ENCODE data around the gene XRCC1. TPM values are rescaled to one million over a fixed set of nuclear protein-coding genes. Genes with fewer than 3 reads are reported as not detected.

XRCC1 gene
- polyA plus RNA-seq, 1 of the 3 experiments (the other 2 are of a cell fraction), result 30.3 TPM

DNA sequence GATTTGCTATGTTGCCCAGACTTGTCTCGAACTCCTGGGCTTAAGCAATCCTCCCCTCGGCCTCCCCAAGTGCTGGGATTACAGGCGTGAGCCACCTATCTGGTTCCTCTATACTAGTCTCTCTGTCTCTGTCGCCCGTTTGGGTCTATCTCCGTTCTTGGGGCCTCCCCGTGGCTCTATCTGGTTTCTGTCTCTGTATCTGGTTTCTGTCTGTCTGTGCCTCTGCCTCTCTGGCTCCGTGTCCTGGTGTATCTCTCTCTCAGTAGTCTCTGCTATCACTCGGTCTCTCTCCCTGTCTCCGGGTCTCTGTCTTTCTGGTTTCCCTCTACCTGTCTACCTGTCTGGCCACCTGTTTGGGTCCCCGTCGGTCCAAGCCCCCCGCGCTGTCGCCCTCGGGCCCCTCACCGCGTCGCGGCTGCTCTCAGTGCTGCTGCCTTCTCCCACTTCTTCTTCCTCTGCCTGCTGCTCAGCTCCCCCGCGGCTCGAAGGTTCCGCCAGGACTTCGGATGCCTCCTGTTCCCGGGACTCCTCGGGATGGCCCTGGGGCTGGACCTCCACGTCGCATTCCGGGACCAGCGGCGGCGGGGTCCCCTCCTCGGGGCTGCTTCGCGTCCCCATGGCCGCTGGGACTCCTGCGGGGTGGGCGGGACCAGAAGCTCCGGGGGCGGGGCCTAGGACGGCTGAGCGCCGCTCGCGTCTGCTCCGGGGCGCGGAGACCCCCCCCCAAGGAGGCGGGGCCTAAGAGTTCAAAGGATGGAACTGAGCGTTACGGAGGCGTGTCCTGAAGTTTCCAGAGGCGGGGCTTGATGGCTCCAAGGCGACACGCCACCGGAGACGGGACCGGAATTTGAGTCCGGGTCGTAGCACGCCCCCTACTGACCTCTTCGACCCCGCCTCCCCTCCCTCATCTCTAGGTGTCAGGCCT, 71.6 kb downstream of the XRCC1 start (continued):
- TF ChIP-seq GATA2 (CRISPR knock-in tag; IDR thresholded peaks at IDR 0.05), result no peak
- TF ChIP-seq SIN3A (IDR thresholded peaks at IDR 0.05; ENCODE audit: borderline replicate concordance, low read depth, low read length), result no peak
- no peak for TF ChIP-seq FOXM1 (IDR thresholded peaks at IDR 0.05; ENCODE audit: low read depth)
- TF ChIP-seq, protein P1, sequence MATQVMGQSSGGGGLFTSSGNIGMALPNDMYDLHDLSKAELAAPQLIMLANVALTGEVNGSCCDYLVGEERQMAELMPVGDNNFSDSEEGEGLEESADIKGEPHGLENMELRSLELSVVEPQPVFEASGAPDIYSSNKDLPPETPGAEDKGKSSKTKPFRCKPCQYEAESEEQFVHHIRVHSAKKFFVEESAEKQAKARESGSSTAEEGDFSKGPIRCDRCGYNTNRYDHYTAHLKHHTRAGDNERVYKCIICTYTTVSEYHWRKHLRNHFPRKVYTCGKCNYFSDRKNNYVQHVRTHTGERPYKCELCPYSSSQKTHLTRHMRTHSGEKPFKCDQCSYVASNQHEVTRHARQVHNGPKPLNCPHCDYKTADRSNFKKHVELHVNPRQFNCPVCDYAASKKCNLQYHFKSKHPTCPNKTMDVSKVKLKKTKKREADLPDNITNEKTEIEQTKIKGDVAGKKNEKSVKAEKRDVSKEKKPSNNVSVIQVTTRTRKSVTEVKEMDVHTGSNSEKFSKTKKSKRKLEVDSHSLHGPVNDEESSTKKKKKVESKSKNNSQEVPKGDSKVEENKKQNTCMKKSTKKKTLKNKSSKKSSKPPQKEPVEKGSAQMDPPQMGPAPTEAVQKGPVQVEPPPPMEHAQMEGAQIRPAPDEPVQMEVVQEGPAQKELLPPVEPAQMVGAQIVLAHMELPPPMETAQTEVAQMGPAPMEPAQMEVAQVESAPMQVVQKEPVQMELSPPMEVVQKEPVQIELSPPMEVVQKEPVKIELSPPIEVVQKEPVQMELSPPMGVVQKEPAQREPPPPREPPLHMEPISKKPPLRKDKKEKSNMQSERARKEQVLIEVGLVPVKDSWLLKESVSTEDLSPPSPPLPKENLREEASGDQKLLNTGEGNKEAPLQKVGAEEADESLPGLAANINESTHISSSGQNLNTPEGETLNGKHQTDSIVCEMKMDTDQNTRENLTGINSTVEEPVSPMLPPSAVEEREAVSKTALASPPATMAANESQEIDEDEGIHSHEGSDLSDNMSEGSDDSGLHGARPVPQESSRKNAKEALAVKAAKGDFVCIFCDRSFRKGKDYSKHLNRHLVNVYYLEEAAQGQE (IDR thresholded peaks at IDR 0.05; ENCODE audit: low read depth, low read length), result no peak
- TF ChIP-seq USF1 (IDR thresholded peaks at IDR 0.05; ENCODE audit: borderline replicate concordance, low read depth), result no peak
- TF ChIP-seq NFIC (IDR thresholded peaks at IDR 0.05; ENCODE audit: borderline replicate concordance), result no peak
- no peak for TF ChIP-seq PBX3 (IDR thresholded peaks at IDR 0.05)
- no peak; the same call in 1 of the 2 replicates for TF ChIP-seq SMC3 (IDR thresholded peaks at IDR 0.05; ENCODE audit: low read depth, low read length)
- TF ChIP-seq GABPA (IDR thresholded peaks at IDR 0.05; ENCODE audit: low read depth), result no peak; the same call in 1 of the 2 replicates
- TF ChIP-seq FOSL2 (IDR thresholded peaks at IDR 0.05; ENCODE audit: borderline replicate concordance, low read depth), result no peak
- no peak for TF ChIP-seq JUND (IDR thresholded peaks at IDR 0.05)
- TF ChIP-seq TEAD4 (IDR thresholded peaks at IDR 0.05; ENCODE audit: borderline replicate concordance, insufficient read depth), result 0 out of 2 replicates have a peak, but pooled peaks have one; percentile 23
- TF ChIP-seq, protein P2, sequence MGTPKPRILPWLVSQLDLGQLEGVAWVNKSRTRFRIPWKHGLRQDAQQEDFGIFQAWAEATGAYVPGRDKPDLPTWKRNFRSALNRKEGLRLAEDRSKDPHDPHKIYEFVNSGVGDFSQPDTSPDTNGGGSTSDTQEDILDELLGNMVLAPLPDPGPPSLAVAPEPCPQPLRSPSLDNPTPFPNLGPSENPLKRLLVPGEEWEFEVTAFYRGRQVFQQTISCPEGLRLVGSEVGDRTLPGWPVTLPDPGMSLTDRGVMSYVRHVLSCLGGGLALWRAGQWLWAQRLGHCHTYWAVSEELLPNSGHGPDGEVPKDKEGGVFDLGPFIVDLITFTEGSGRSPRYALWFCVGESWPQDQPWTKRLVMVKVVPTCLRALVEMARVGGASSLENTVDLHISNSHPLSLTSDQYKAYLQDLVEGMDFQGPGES (IDR thresholded peaks at IDR 0.05; ENCODE audit: low read depth, low read length), result no peak
- TF ChIP-seq CHD2 (IDR thresholded peaks at IDR 0.05; ENCODE audit: low read length, partially characterized antibody), result no peak
- peak; percentile 40 for TF ChIP-seq NRF1 (IDR thresholded peaks at IDR 0.05; ENCODE audit: low read depth, low read length)
- TF ChIP-seq TAF1 (IDR thresholded peaks at IDR 0.05; ENCODE audit: borderline replicate concordance, low read depth, low read length), result no peak

All from SK-N-SH (cell line).